NCI-H2196 (cell line): ENCODE data around the gene KRTAP19-1.
"Not testable (repeated sequence)": the region's sequence is repeated elsewhere in the genome, so short reads cannot be mapped to it uniquely, and the experiment has no call there.

Experiments
- DNase-seq: peaks from one replicate; lab custom pipeline; 2025; ENCODE audit not compliant: unreplicated experiment; lab: John Stamatoyannopoulos, UW

KRTAP19-1 gene

DNA sequence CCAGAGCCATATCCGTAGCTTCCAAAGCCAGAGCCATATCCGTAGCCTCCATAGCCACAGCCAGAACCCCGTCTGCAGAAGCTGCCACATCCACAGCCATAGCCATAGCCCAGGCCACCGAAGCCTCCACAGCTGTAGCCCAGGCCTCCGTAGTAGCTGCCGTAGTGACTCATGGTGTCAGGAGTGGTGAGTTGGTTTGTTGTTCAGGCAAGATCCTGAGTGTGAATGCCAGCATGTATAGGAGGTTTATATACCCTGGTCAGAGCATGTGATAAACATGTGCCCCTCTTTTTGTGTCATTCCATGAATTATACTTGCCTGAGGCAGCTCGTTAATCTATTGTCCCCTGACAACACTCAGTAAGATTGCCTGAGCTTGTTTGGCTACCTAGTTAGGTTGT, at the start of gene KRTAP19-1:
TSS of gene KRTAP19-1 (minus strand) at position 223 of the 400 bp plus-strand sequence. CDS start at position 173, 50 bp downstream.
- DNase-seq = no peak

GRCh38 chr21:30518876-30519275, 38.7 kb upstream of the KRTAP19-1 start:
- DNase-seq = no peak

DNA sequence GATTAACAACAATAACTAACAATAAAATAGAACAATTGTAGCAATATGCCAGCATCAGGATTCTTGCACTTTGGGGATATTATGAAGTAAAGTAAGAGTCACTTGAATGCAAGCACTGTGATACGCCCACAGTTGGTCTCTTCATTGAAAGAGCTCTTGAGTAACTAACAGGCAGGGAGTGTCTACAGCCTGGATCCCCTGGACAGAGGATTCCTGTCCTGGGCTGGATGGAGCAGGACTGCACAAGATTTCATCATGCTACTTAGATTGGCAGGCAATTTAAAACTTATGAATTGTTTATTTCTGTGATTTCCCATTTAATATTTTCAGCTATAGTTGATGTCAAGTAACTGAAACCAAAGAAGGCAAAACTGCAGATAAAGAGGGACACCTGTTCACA, 35.5 kb upstream of the KRTAP19-1 start:
- no peak for DNase-seq

GRCh38 chr21:30505621-30506205, 25.5 kb upstream of the KRTAP19-1 start:
- not testable (repeated sequence) for DNase-seq

DNA sequence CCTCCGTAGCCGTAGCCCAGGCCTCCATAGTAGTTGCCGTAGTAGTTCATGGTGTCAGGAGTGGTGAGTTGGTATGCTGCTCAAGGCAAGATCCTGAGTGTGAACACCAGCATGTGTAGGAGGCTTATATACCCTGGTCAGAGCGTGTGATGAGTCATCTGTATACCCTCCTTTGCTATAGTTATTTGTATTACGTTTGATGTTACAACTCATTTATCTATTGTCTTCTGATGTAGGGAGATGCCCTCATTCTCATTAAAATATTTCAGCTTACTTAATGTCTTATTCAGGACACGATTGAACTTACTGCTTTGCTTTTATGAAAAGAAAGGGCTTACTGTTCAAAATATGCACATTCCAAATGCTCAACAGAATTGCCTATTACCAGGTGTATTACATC, 21.9 kb upstream of the KRTAP19-1 start, which contains the start of gene KRTAP19-5:
TSS of gene KRTAP19-5 (minus strand) at position 101 of the 400 bp plus-strand sequence. CDS start at position 50, 51 bp downstream.
- no peak for DNase-seq

GRCh38 chr21:30497065-30497464, 16.9 kb upstream of the KRTAP19-1 start, which contains the start of gene KRTAP19-4:
KRTAP19-4 (minus strand) TSS chr21:30497165; CDS start chr21:30497110, 55 bp downstream.
- DNase-seq = no peak

GRCh38 chr21:30491963-30492428, 11.8 kb upstream of the KRTAP19-1 start, which contains the start of gene KRTAP19-3:
KRTAP19-3 (minus strand) TSS chr21:30492013; CDS start chr21:30491957, 56 bp downstream.
- no peak for DNase-seq

- no peak for DNase-seq
Measured at GRCh38 chr21:30487336-30487735, 7.2 kb upstream of the KRTAP19-1 start, which contains the start of gene KRTAP19-2. KRTAP19-2 (minus strand) TSS chr21:30487436; CDS start chr21:30487348, 88 bp downstream.

GRCh38 chr21:30486180-30486579, 6.0 kb upstream of the KRTAP19-1 start:
- no peak for DNase-seq

DNA sequence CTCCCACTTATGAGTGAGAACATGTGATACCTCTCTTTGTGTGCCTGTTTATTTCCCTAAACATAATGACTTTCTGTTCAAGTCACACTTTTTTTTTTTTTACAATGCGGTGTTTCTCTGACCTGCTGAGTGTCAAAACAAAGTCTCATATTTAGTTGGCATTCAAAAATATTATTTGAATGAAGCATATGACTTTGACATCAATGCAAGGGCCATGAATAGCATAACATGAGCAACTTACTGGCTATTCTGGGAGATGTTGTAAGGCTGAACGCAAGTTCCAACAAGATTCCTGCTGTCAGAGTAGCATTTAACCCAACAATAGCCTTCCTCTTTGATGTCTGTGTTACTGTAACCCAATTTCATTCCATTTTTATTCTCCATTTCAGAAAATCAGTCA, 2.0 kb upstream of the KRTAP19-1 start:
- DNase-seq = no peak

- no peak for DNase-seq
Measured at GRCh38 chr21:30479259-30479658, 908 bp downstream of the KRTAP19-1 start.

GRCh38 chr21:30478004-30478403, 2.2 kb downstream of the KRTAP19-1 start:
- DNase-seq = no peak

DNA sequence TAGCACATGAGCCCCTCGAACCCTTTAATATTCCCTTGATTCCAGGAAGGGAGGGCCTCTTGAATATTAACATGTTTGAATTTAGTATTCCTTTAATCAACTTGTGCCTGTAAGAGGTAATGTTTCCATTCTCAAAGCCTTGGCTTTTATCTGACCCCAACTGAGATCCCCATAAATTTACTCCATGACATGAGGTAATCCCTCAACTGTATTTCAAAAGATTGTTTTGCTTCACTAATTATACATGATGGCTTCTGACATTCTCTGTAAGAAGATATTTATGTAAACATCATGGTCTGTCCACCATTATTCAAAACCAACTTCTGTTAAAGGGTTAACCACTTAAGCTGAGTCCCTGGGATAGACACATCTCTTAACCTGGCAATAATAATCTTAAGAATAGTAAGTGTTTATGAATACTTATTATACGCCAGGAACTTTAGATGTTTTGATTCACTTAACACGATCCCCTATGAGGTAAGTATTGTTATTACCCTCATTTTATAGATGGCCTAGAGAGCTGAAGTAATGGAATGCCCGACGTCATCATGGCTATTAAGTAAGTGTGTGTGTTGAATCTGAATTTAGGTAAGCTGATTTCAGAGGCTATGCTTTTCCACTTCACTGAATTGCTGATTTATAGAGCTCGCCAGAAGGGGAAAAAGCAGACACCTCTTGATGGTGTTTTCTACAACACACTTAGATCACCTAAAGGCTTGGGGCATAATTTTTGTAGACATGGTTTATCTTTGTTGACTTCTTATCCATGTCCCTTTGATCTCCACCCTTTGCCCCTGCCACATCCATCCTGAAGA, 11.1 kb downstream of the KRTAP19-1 start:
- no peak for DNase-seq

GRCh38 chr21:30463713-30464112, 16.5 kb downstream of the KRTAP19-1 start:
- no peak for DNase-seq

GRCh38 chr21:30448514-30448913, 31.7 kb downstream of the KRTAP19-1 start:
- DNase-seq = no peak

- no peak for DNase-seq
Measured at GRCh38 chr21:30447056-30447455, 33.1 kb downstream of the KRTAP19-1 start.

GRCh38 chr21:30444204-30444603, 36.0 kb downstream of the KRTAP19-1 start:
- DNase-seq = no peak

GRCh38 chr21:30443226-30443625, 36.9 kb downstream of the KRTAP19-1 start:
- DNase-seq = no peak

DNA sequence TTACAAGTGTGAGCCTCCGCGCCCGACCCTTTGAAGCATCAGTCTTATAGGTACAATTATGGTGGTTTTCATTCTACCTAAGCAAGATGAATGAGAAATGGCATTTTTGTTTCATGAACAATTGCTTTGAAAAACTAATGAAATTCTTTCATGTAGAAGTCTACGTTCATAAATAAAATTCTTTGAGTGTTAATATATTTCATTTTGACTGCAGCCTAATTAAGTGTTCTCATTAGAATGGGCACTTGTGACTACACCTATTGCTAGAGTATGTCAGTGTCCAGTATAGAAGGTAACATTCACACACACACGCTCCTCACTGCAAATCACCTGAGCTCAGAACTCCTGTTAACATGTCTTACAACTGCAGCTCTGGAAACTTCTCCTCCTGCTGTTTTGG, 40.2 kb downstream of the KRTAP19-1 start, which contains the start of gene KRTAP15-1:
TSS of gene KRTAP15-1 (plus strand) at position 301 of the 400 bp plus-strand sequence. CDS start at position 354, 53 bp downstream.
- DNase-seq = no peak

- no peak for DNase-seq
Measured at GRCh38 chr21:30437010-30437565, 43.1 kb downstream of the KRTAP19-1 start.

- DNase-seq = peak; percentile 4
Measured at GRCh38 chr21:30434033-30434631, 46.0 kb downstream of the KRTAP19-1 start.
